HCT116 (cell line): ENCODE data around the gene FTO. TPM values are rescaled to one million over a fixed set of nuclear protein-coding genes. Genes with fewer than 3 reads are reported as not detected.

ENCODE experiments used
- ATAC-seq: fragments of 200-7000 bp; cut with Tn5 transposase; 2 replicates; pipeline ENCODE4 v1.9.1; 2020; ENCODE audit warnings: mild to moderate bottlenecking, moderate library complexity
- BruUV-seq: library from RNA; stranded (reverse); fragments of 400-500 nt; replicated peaks from 2 replicates; lab custom pipeline; 2021; lab: Mats Ljungman, UMichigan
- CTCF ChIA-PET: fragments of 300-600 bp; sonication (Branson Sonifier 250); formaldehyde crosslinking; loops from one replicate; lab custom pipeline; 2021; ENCODE audit warnings: antibody characterized with exemption; lab: Charles Lee
- POLR2A ChIA-PET: fragments of 300-600, 350-600 bp; sonication (Branson Sonifier 250); formaldehyde crosslinking; loops from one replicate; lab custom pipeline; 2021; ENCODE audit warnings: antibody characterized with exemption; lab: Charles Lee
- RAD21 ChIA-PET, 2 experiments: fragments of 300-600 bp; sonication (Branson Sonifier 250); formaldehyde crosslinking; loops; one replicate each; lab custom pipeline; 2023; ENCODE audit warnings: low total read pairs in 2 of 2; ENCODE audit not compliant: uncharacterized antibody in 2 of 2, unreplicated experiment in 2 of 2, low non-redundant PET in 1 of 2; lab: Charles Lee
- DNase-seq: peaks from one replicate; pipeline ENCODE4 v3.0.0-alpha.2; 2010; ENCODE audit warnings: low read depth, low spot score
- H2AFZ ChIP-seq: fragments of 200-600 bp; shearing (Covaris generic), sonication (generic); 2 replicates; pipeline ENCODE4 v1.6.1; 2017; ENCODE audit warnings: low read depth, mixed run types, mixed read lengths, antibody characterized with exemption, low read length; ENCODE audit not compliant: poor library complexity, severe bottlenecking
- H3K27ac ChIP-seq: 2 replicates; pipeline ENCODE4 v1.5.1; 2012; ENCODE audit warnings: low read depth, low read length
- H3K27me3 ChIP-seq: fragments of 200-600 bp; sonication (generic); 2 replicates; pipeline ENCODE4 v1.6.1; 2016; ENCODE audit warnings: mixed run types, low read length, mixed read lengths; ENCODE audit not compliant: insufficient read depth
- H3K36me3 ChIP-seq, 2 experiments: fragments of 200-500 bp in 1 of 2; fragments of 200-600 bp in 1 of 2; sonication (Bioruptor generic) in 1 of 2; sonication (generic) in 1 of 2; 2 replicates each; pipeline versions ENCODE4 v1.5.1 to v1.6.1; 2014 to 2016; ENCODE audit warnings: low read length in 2 of 2, inconsistent platforms in 1 of 2, mixed read lengths in 1 of 2, mixed run types in 1 of 2; ENCODE audit not compliant: insufficient read depth in 2 of 2, control insufficient read depth in 1 of 2
- H3K4me1 ChIP-seq, 2 experiments: fragments of 200-600 bp in 1 of 2; sonication (generic) in 1 of 2; 2 replicates each; pipeline versions ENCODE4 v1.5.1 to v1.6.1; 2012 to 2017; ENCODE audit warnings: low read length in 2 of 2, inconsistent platforms in 1 of 2, mild to moderate bottlenecking in 1 of 2, mixed read lengths in 1 of 2, mixed run types in 1 of 2, moderate library complexity in 1 of 2; ENCODE audit not compliant: insufficient read depth in 2 of 2, control insufficient read depth in 1 of 2
- H3K4me2 ChIP-seq: fragments of 200-600 bp; sonication (generic); 2 replicates; pipeline ENCODE4 v1.6.1; 2017; ENCODE audit warnings: mixed run types, low read length, mixed read lengths
- H3K4me3 ChIP-seq, 2 experiments: fragments of 200-600 bp in 1 of 2; sonication (generic) in 1 of 2; replicated peaks in 1 of 2; 2 replicates each; pipeline ENCODE4 v1.5.1; 2011 to 2016; ENCODE audit warnings: low read length in 2 of 2, control low read depth in 1 of 2, low read depth in 1 of 2, mild to moderate bottlenecking in 1 of 2, mixed read lengths in 1 of 2, mixed run types in 1 of 2
- H3K79me2 ChIP-seq: fragments of 200-600 bp; sonication (generic); 2 replicates; pipeline ENCODE4 v1.6.1; 2017; ENCODE audit warnings: mild to moderate bottlenecking, mixed run types, low read length, moderate library complexity, mixed read lengths; ENCODE audit not compliant: insufficient read depth
- H3K9ac ChIP-seq: fragments of 200-600 bp; sonication (generic); 2 replicates; pipeline ENCODE4 v1.6.1; 2016; ENCODE audit warnings: low read length, mixed read lengths
- H3K9me2 ChIP-seq: fragments of 200-600 bp; sonication (generic), shearing (Covaris generic); 2 replicates; pipeline ENCODE4 v1.6.1; 2017; ENCODE audit warnings: mixed run types, mild to moderate bottlenecking, moderate library complexity; ENCODE audit not compliant: insufficient read depth
- H3K9me3 ChIP-seq, 2 experiments: fragments of 200-500 bp in 1 of 2; fragments of 200-600 bp in 1 of 2; sonication (Bioruptor generic) in 1 of 2; sonication (generic) in 1 of 2; 2 replicates each; pipeline ENCODE4 v1.6.1; 2014 to 2017; ENCODE audit warnings: low read length in 2 of 2, mixed read lengths in 2 of 2, inconsistent platforms in 1 of 2, low read depth in 1 of 2, mild to moderate bottlenecking in 1 of 2, mixed run types in 1 of 2, moderate library complexity in 1 of 2; ENCODE audit not compliant: control insufficient read depth in 1 of 2, insufficient read depth in 1 of 2
- H4K20me1 ChIP-seq: fragments of 200-600 bp; sonication (generic), shearing (Covaris generic); 2 replicates; pipeline ENCODE4 v1.6.1; 2017; ENCODE audit warnings: mixed run types, mild to moderate bottlenecking, moderate library complexity; ENCODE audit not compliant: insufficient read depth
- CEBPB ChIP-seq: IDR thresholded peaks from 2 replicates; pipeline ENCODE4 v1.6.1; 2012; ENCODE audit warnings: low read depth
- CTCF ChIP-seq, 3 experiments: fragments of 200-600 bp in 1 of 3; sonication (generic) in 1 of 3; IDR thresholded peaks in 2 of 3; conservative IDR thresholded peaks in 1 of 3; 2 replicates each; pipeline ENCODE4 v1.5.1; 2012 to 2017; ENCODE audit warnings: low read depth in 2 of 3, low read length in 2 of 3, antibody characterized with exemption in 1 of 3, borderline replicate concordance in 1 of 3, control low read depth in 1 of 3, mild to moderate bottlenecking in 1 of 3, mixed read lengths in 1 of 3, mixed run types in 1 of 3, moderate library complexity in 1 of 3; ENCODE audit not compliant: insufficient read depth in 1 of 3
- EGR1 ChIP-seq: IDR thresholded peaks from 2 replicates; pipeline ENCODE4 v1.6.1; 2012; ENCODE audit warnings: low read depth
- POLR2A ChIP-seq: IDR thresholded peaks from 2 replicates; pipeline ENCODE4 v1.7.0; 2011; ENCODE audit warnings: borderline replicate concordance; ENCODE audit not compliant: insufficient read depth, insufficient read length; ENCODE audit errors: extremely low read depth
- REST ChIP-seq: IDR thresholded peaks from 2 replicates; pipeline ENCODE4 v1.6.1; 2012; ENCODE audit warnings: low read depth
- SP1 ChIP-seq: IDR thresholded peaks from 2 replicates; pipeline ENCODE4 v1.6.1; 2012; ENCODE audit warnings: low read depth
- TCF7L2 ChIP-seq: IDR thresholded peaks from 2 replicates; pipeline ENCODE4 v1.7.0; 2011; ENCODE audit warnings: borderline replicate concordance, inconsistent platforms; ENCODE audit not compliant: insufficient read depth, insufficient read length; ENCODE audit errors: extremely low read depth
- ZBTB33 ChIP-seq: IDR thresholded peaks from 2 replicates; pipeline ENCODE4 v1.6.1; 2011; ENCODE audit warnings: mild to moderate bottlenecking, low read length, moderate library complexity; ENCODE audit not compliant: insufficient replicate concordance; ENCODE audit errors: extremely low read depth
- ZNF274 ChIP-seq: fragments of 200-500 bp; sonication (Bioruptor generic); IDR thresholded peaks from 2 replicates; pipeline ENCODE4 v1.6.1; 2014; ENCODE audit warnings: mild to moderate bottlenecking, low read depth, low read length, inconsistent platforms
- intact Hi-C: fragments of 100-400 bp; cut with micrococcal nuclease; formaldehyde crosslinking; loops from 2 replicates; pipeline ENCODE4 v1.10.0; 2022
- total RNA-seq: library from RNA; stranded (reverse); gene quantifications from one replicate; pipeline ENCODE4 v1.2.1, GENCODE V29; 2021; ENCODE audit not compliant: unreplicated experiment

FTO gene
- total RNA-seq, 1 experiment from 2014 or later = 55.2 TPM

- H3K9ac ChIP-seq = no peak overlapping the region
- POLR2A ChIA-PET = no interaction called here
- no peak overlapping the region for H3K27ac ChIP-seq
These were observed 51.3 kb downstream of the FTO start for GRCh38 chr16:53755026-53755910.

More at GRCh38 chr16:53755026-53755910, 51.3 kb downstream of the FTO start:
- Histone ChIP-seq H4K20me1 (no peaks in the 10 kb centered on the region), H3K4me1 (peaks cover 8 to 9% of the 10 kb centered on the region in 2 experiments; a peak in 3 of 4 replicates), H3K9me2 (no peaks in the 10 kb centered on the region), H3K9me3 (no peaks in the 10 kb centered on the region), H3K36me3 (no peaks in the 10 kb centered on the region), H3K4me2 (no peak overlapping the region), H2AFZ (no peak overlapping the region), H3K4me3 (no peak overlapping the region), H3K27me3 (no peaks in the 10 kb centered on the region), H3K79me2 (peaks cover 11% of the 10 kb centered on the region; the same call in 1 of the 2 replicates)
- ATAC-seq = no peak; the same call in 1 of the 2 replicates
- BruUV-seq = no TSS peak
- no peak for TF ChIP-seq EGR1
- no peak for TF ChIP-seq REST
- TF ChIP-seq TCF7L2 = no peak
- TF ChIP-seq ZBTB33 = no peak
- TF ChIP-seq ZNF274 = no peak
- TF ChIP-seq POLR2A = no peak
- TF ChIP-seq SP1 = no peak
- TF ChIP-seq CTCF (IDR thresholded peaks at IDR 0.05 in 2 of 3, conservative IDR thresholded peaks at IDR 0.05 in 1 of 3; ENCODE audit: borderline replicate concordance in 1 of 3, insufficient read depth in 1 of 3, low read depth in 2 of 3, low read length in 2 of 3) = no peak
- TF ChIP-seq CEBPB = no peak
- DNase-seq = no peak
- RAD21 ChIA-PET = no interaction called here
- intact Hi-C loops = no loop called here
- CTCF ChIA-PET = interaction anchor here (4.4 kb wide), 1 partner anchor 11 kb away, joined by 24 read pairs; no protein-coding TSS in a partner anchor
